K562 (cell line): ENCODE measurements around the gene GATB. TPM values are rescaled to one million over a fixed set of nuclear protein-coding genes. Genes with fewer than 3 reads are reported as not detected.

Source experiments
- ATAC-seq: fragments of 200-7000 bp; cut with Tn5 transposase; 3 replicates; pipeline ENCODE4 v1.9.1; 2020; ENCODE audit warnings: moderate library complexity
- BruUV-seq: library from RNA; stranded (reverse); fragments of 400-500 nt; replicated peaks from 2 replicates; lab custom pipeline; 2021; lab: Mats Ljungman, UMichigan
- CTCF ChIA-PET: fragments of 300-600 bp; formaldehyde crosslinking; extraction: SDS; loops from one replicate; lab custom pipeline; 2021; ENCODE audit warnings: low intra/inter-chr PET ratio; lab: Yijun Ruan, JAX
- POLR2A ChIA-PET: fragments of 300-600, 350-650 bp; sonication (Branson Sonifier 250); formaldehyde crosslinking; extraction: SDS; loops from one replicate; lab custom pipeline; 2021; ENCODE audit warnings: antibody characterized with exemption, inconsistent platforms; lab: Yijun Ruan, JAX
- DNase-seq, 4 experiments: peaks; one replicate each; pipeline versions ENCODE4 v3.0.0 to v3.0.0-alpha.2; 2011 to 2018; ENCODE audit warnings: low spot score in 3 of 4, mixed read lengths in 3 of 4; ENCODE audit errors: extremely low read depth in 1 of 4
- FAIRE-seq: peaks from 2 replicates; lab custom pipeline; 2011; peaks lifted over from hg19 to GRCh38; lab: Jason Lieb, UNC
- H2AFZ ChIP-seq: 2 replicates; pipeline ENCODE4 v1.6.0; 2011; ENCODE audit warnings: low read depth, low read length, control low read depth, inconsistent platforms
- H3K27ac ChIP-seq: fragments of 200-600 bp; 3 replicates; pipeline ENCODE4 v1.8.0; 2011; ENCODE audit warnings: low read depth, mild to moderate bottlenecking, control low read depth, inconsistent platforms, low read length, moderate library complexity, mixed read lengths; ENCODE audit errors: extremely low read depth
- H3K27me3 ChIP-seq, 2 experiments: fragments of 300-600 bp in 1 of 2; 2 replicates in 1 of 2; 3 replicates in 1 of 2; pipeline versions ENCODE4 v1.6.0 to v1.8.0; 2011; ENCODE audit warnings: inconsistent platforms in 2 of 2, low read length in 2 of 2, mild to moderate bottlenecking in 1 of 2, mixed read lengths in 1 of 2, moderate library complexity in 1 of 2; ENCODE audit not compliant: control insufficient read depth in 2 of 2, insufficient read depth in 2 of 2
- H3K36me3 ChIP-seq: fragments of 300-600 bp; 3 replicates; pipeline ENCODE4 v1.8.0; 2011; ENCODE audit warnings: mild to moderate bottlenecking, low read length, inconsistent platforms; ENCODE audit not compliant: control insufficient read depth, insufficient read depth
- H3K4me1 ChIP-seq, 2 experiments: fragments of 200-600 bp in 1 of 2; replicated peaks in 1 of 2; 2 replicates in 1 of 2; 3 replicates in 1 of 2; pipeline versions ENCODE4 v1.5.1 to v1.8.0; 2011; ENCODE audit warnings: inconsistent platforms in 2 of 2, low read length in 2 of 2, mild to moderate bottlenecking in 1 of 2, mixed read lengths in 1 of 2, moderate library complexity in 1 of 2; ENCODE audit not compliant: control insufficient read depth in 2 of 2, insufficient read depth in 2 of 2
- H3K4me2 ChIP-seq: 2 replicates; pipeline ENCODE4 v1.6.1; 2011; ENCODE audit warnings: low read length, control low read depth, inconsistent platforms, mixed read lengths; ENCODE audit not compliant: insufficient read depth
- H3K4me3 ChIP-seq: fragments of 200-600 bp; sonication (generic), shearing (Covaris generic); 2 replicates; pipeline ENCODE4 v1.5.1; 2016; ENCODE audit warnings: control low read depth, inconsistent platforms
- H3K79me2 ChIP-seq: fragments of 200-600 bp; 3 replicates; pipeline ENCODE4 v1.8.0; 2011; ENCODE audit warnings: low read length, inconsistent platforms; ENCODE audit not compliant: control insufficient read depth, insufficient read depth
- H3K9ac ChIP-seq, 2 experiments: 2 replicates each; pipeline versions ENCODE4 v1.6.0 to v1.6.1; 2011; ENCODE audit warnings: low read depth in 2 of 2, low read length in 2 of 2, control low read depth in 1 of 2, inconsistent platforms in 1 of 2, mild to moderate bottlenecking in 1 of 2, mixed read lengths in 1 of 2; ENCODE audit not compliant: insufficient read depth in 1 of 2
- H3K9me1 ChIP-seq: one replicate; pipeline ENCODE4 v1.6.0; 2011; ENCODE audit warnings: inconsistent platforms, mild to moderate bottlenecking, low read length, moderate library complexity; ENCODE audit not compliant: control insufficient read depth, insufficient read depth
- H3K9me3 ChIP-seq: replicated peaks from 2 replicates; pipeline ENCODE4 v1.5.1; 2011; ENCODE audit warnings: low read depth, low read length, inconsistent platforms; ENCODE audit not compliant: control insufficient read depth, insufficient read depth
- H4K20me1 ChIP-seq: replicated peaks from 2 replicates; pipeline ENCODE4 v1.6.1; 2011; ENCODE audit warnings: low read length, inconsistent platforms, mixed read lengths; ENCODE audit not compliant: control insufficient read depth, insufficient read depth
- EP300 ChIP-seq: IDR thresholded peaks from 2 replicates; pipeline ENCODE4 v1.6.1; 2012; ENCODE audit warnings: low read length, improper control_type of control experiment
- PHB2 ChIP-seq: fragments of 450-650 bp; IDR thresholded peaks from 2 replicates; pipeline ENCODE4 v1.6.1; 2017; ENCODE audit warnings: low read depth
- TAF9B ChIP-seq: fragments of 450-650 bp; IDR thresholded peaks from 2 replicates; pipeline ENCODE4 v1.6.1; 2018; ENCODE audit warnings: mild to moderate bottlenecking; ENCODE audit not compliant: partially characterized antibody
- ZNF436 ChIP-seq: fragments of 250-450, 450-650 bp; sonication (Bioruptor Pico); formaldehyde crosslinking; IDR thresholded peaks from 2 replicates; pipeline ENCODE4 v1.7.0; 2020; ENCODE audit warnings: mild to moderate bottlenecking
- WGBS: fragments of 100-300 bp; shearing (Covaris generic); methylation state at CpG from one replicate; pipeline ENCODE4 v1.1.6; 2016; ENCODE audit warnings: low coverage, mixed read lengths; ENCODE audit not compliant: insufficient coverage; ENCODE audit errors: missing lambda C conversion rate; 5-methylcytosine and 5-hydroxymethylcytosine counted together
- in situ Hi-C: fragments of 300-500 bp; cut with MboI; formaldehyde crosslinking; loops from 4 replicates; pipeline ENCODE4 v1.15.0; 2018; ENCODE audit warnings: inconsistent platforms, mixed read lengths
- intact Hi-C: fragments of 100-400 bp; cut with micrococcal nuclease; formaldehyde crosslinking; loops from 2 replicates; pipeline ENCODE4 v1.14.2; 2022
- polyA plus RNA-seq, 8 experiments: library from polyadenylated mRNA; depleted of rRNA in 4 of 8; stranded (reverse) in 5 of 8; unstranded in 3 of 8; fragments of >200 nt; fragmentation: Nextera tagmentation in 2 of 8; fragmentation: Illumina TruSeq in 1 of 8; extraction: Ambion mirVana in 2 of 8; extraction: Trizol in 1 of 8; gene quantifications; 2 replicates each; pipeline versions ENCODE4 v1.2.1 to v1.2.3, GENCODE V29; 2011 to 2014; ENCODE audit warnings: inconsistent platforms in 1 of 8, missing spikeins in 1 of 8
- total RNA-seq, 7 experiments: library from RNA; depleted of rRNA in 6 of 7; stranded (reverse); fragments of >200 nt in 6 of 7; fragmentation: Illumina TruSeq in 2 of 7; extraction: Trizol in 2 of 7; gene quantifications; 2 replicates each; pipeline versions ENCODE4 v1.2.1 to v1.2.3, GENCODE V29; 2011 to 2021; ENCODE audit warnings: low replicate concordance in 1 of 7
- TF ChIP-seq, protein P1 (sequence below), 2 experiments: fragments of 450-650 bp in 1 of 2; sonication (generic) in 1 of 2; formaldehyde crosslinking in 1 of 2; IDR thresholded peaks in 1 of 2; conservative IDR thresholded peaks in 1 of 2; 2 replicates each; pipeline versions ENCODE4 v1.6.1 to v1.8.1; 2016 to 2023; ENCODE audit warnings: mild to moderate bottlenecking in 2 of 2, moderate library complexity in 2 of 2, inconsistent platforms in 1 of 2, missing genetic modification reagents in 1 of 2

The GATB gene
- total and polyA plus RNA-seq, 9 of the 15 experiments (the other 6 are each of a cell fraction or from before 2014, with no cell fraction given), result 15.3 to 31.8 (median 26.2) TPM

DNA sequence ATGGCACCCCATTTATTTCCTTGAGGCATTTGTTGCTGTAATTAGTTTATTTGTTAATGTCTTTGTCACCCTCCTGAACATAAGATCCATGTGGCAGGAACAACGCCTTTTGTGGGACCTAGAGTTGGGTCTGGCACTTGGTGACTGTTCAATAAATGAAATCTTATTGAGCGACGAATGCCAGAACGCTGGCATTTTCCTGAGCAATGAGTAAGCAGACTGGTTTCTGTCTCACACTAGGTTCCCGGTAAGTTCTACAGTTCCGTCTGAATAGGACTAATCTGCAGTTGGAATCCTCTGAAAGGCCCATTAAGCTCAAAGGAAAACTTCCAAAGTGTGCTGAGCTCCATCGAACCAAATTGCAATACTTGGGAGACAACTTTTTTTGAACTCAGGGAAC is 49.2 kb downstream of the GATB start:
- Histone ChIP-seq H2AFZ (no peak overlapping the region), H3K79me2 (no peaks in the 10 kb centered on the region), H3K9me3 (no peaks in the 10 kb centered on the region), H3K4me2 (no peak overlapping the region), H3K27me3 (no peaks in the 10 kb centered on the region), H3K9me1 (no peaks in the 10 kb centered on the region), H3K4me1 (no peaks in the 10 kb centered on the region), H3K36me3 (peaks cover 9% of the 10 kb centered on the region; the same call in 2 of the 3 replicates), H3K4me3 (no peak overlapping the region)
- 79% methylated on average over 7 of the region's 7 CpGs for WGBS
- FAIRE-seq (peak; percentile 15), DNase-seq (no peak)
- POLR2A ChIA-PET, result no interaction called here
- CTCF ChIA-PET, result no interaction called here
- TF ChIP-seq PHB2 (no peak), ZNF436 (CRISPR knock-in tag) (no peak), EP300 (no peak), TAF9B (no peak)
- TF ChIP-seq, protein P1, sequence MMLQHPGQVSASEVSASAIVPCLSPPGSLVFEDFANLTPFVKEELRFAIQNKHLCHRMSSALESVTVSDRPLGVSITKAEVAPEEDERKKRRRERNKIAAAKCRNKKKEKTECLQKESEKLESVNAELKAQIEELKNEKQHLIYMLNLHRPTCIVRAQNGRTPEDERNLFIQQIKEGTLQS (IDR thresholded peaks at IDR 0.05), result no peak
- TF ChIP-seq, protein P1 (CRISPR knock-in tag; conservative IDR thresholded peaks at IDR 0.05), result no peak
- TF ChIP-seq, all 486 proteins: peak for 0
- BruUV-seq, result no TSS peak
- no peak overlapping the region for H3K9ac ChIP-seq
- ATAC-seq, result no peak
- in situ Hi-C loops (no loop called here), intact Hi-C loops (no loop called here)
- H4K20me1 ChIP-seq, result no peaks in the 10 kb centered on the region; the same call in 1 of the 2 replicates
- H3K27ac ChIP-seq, result no peak overlapping the region
